GM18511 (cell line): Measurements from ENCODE around the gene ATP10D.
"Not testable (repeated sequence)": the region's sequence is repeated elsewhere in the genome, so short reads cannot be mapped to it uniquely, and the experiment has no call there.

Experiments
- ATAC-seq: cut with Tn5 transposase; IDR thresholded peaks from one replicate; pipeline ENCODE4 v1.9.1; 2021; ENCODE audit warnings: mild to moderate bottlenecking, moderate library complexity; ENCODE audit not compliant: unreplicated experiment

The ATP10D gene

GRCh38 chr4:47533689-47534347, 48.7 kb downstream of the ATP10D start:
- ATAC-seq = peak; percentile 25

- no peak for ATAC-seq
These were observed 49.7 kb downstream of the ATP10D start for GRCh38 chr4:47534772-47535171.

- ATAC-seq = no peak
These were observed 50.6 kb downstream of the ATP10D start for GRCh38 chr4:47535567-47536147.

- no peak for ATAC-seq
These were observed 51.9 kb downstream of the ATP10D start for GRCh38 chr4:47536966-47537365.

GRCh38 chr4:47538111-47538824, 53.2 kb downstream of the ATP10D start:
- ATAC-seq = no peak

GRCh38 chr4:47538825-47539154, 53.7 kb downstream of the ATP10D start:
- ATAC-seq = no peak

GRCh38 chr4:47542640-47543039, 57.6 kb downstream of the ATP10D start:
- not testable (repeated sequence) for ATAC-seq

- no peak for ATAC-seq
These were observed 58.3 kb downstream of the ATP10D start for GRCh38 chr4:47543331-47543730.

GRCh38 chr4:47550357-47550756, 65.3 kb downstream of the ATP10D start:
- not testable (repeated sequence) for ATAC-seq

GRCh38 chr4:47550899-47551548, 65.9 kb downstream of the ATP10D start:
- ATAC-seq = no peak

GRCh38 chr4:47551682-47552081, 66.6 kb downstream of the ATP10D start:
- ATAC-seq = no peak

GRCh38 chr4:47553329-47554125, 68.5 kb downstream of the ATP10D start:
- no peak for ATAC-seq

- ATAC-seq = not testable (repeated sequence)
These were observed 70.8 kb downstream of the ATP10D start for GRCh38 chr4:47555920-47556319.

GRCh38 chr4:47557255-47557654, 72.2 kb downstream of the ATP10D start:
- ATAC-seq = no peak

- no peak for ATAC-seq
These were observed 75.6 kb downstream of the ATP10D start for GRCh38 chr4:47560682-47561081.

GRCh38 chr4:47561331-47561730, 76.3 kb downstream of the ATP10D start:
- no peak for ATAC-seq

GRCh38 chr4:47562297-47562696, 77.2 kb downstream of the ATP10D start:
- ATAC-seq = no peak

- no peak for ATAC-seq
These were observed 81.5 kb downstream of the ATP10D start for GRCh38 chr4:47566566-47566965.

- no peak for ATAC-seq
These were observed 81.9 kb downstream of the ATP10D start for GRCh38 chr4:47566969-47567368.

GRCh38 chr4:47567511-47567910, 82.4 kb downstream of the ATP10D start:
- no peak for ATAC-seq

- ATAC-seq = no peak
These were observed 85.7 kb downstream of the ATP10D start for GRCh38 chr4:47570816-47571215.
